C1 segment of cervical spinal cord (tissue), 14 donors: ENCODE data around the gene EXOSC10.

ENCODE experiments used
- DNase-seq, 14 donors: peaks; one replicate each; lab custom pipeline; 2025; lab: John Stamatoyannopoulos, UW

The EXOSC10 gene

DNA sequence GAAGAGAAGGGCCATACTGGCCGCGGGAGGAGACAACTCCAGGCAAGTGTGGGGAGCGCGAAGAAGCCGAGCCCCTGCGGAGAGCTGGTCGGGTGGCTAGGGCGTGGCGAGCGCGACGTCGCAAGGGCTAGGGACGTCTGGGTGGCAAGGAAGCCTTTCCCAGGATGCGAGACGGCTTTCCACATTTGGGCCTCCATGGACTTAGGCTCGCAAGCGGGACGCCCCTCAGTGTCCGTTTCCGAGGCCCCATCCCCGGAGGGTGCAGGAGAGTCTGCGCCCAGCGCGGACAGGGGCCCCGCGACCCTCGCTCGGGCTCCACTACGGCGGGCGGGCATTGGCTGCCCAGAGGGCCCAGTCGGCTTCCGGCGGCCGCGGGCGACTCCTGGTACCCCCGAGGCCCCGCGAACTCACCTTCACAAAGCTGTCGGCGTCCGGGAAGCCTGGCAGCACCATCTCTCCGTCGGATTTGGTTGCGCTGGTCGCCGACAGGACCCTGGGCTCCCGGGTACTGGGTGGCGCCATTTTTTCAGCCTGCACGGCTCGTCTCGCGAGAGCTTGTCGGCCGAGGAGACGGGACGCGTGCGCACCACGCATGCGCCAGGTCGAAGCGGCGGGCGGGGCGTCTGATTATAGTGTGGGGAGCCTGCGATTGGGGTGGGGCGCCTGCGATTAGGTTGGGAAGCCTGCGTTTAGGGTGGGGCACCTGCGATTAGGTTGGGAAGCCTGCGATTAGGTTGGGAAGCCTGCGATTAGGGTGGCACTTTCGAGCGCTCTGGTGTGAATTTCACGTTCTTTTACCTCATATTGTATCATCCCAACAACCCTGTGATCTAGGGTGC lies at the start of gene EXOSC10:
Gene EXOSC10, minus strand, starts transcription at position 560 of the 839 bp plus-strand sequence. Its CDS starts 38 bp downstream, at position 522.
- peak; percentile 43 to 90 (median 82) for DNase-seq

DNA sequence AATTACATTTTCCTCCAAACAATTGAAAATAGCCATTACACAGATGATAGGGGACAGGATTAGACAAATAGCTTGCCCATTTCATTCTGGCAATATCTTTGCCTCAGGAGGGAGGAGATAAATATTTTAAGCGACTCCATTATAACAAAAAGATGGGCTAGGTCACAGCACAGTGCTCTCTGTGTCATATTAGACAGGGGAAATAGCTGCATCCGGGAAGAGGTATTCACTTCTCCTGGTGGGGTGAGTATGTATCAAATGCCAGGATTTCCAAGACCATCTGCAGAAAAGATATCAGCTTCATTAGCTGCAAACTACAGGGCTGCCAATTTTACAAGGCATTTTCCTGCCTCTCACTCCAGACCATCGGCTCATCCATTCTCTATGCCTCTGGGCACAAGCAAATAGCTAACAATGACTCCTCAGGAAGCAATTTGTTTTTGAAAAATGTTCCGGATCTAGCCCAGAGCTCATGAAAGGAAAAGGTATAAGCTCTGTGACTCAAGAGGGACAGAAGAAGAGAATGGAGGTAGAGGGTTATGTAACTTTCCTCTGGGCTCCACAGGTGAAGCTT lies 47.6 kb upstream of the EXOSC10 start:
- peak in 1 of 14 donors; percentile 85 for DNase-seq

DNA sequence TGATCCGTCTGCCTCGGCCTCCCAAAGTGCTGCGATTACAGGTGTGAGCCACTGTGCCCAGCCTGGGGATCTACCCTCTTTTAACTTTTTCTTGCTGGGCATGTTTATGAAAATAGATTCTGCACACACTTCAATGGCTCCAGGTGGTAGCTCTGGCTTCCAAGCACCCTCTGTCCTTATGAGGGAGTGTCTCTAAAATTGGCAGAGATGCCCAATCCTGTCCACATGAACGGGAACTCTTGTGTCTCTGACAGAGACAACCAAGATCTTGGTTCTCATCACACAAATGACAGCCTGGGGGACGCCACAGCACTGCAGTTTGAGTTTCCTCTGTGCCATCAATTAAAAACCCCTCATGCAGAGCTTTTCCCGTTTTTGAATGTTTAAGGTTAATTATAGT lies 46.1 kb upstream of the EXOSC10 start:
- peak in 1 of 14 donors; percentile 79 for DNase-seq

DNA sequence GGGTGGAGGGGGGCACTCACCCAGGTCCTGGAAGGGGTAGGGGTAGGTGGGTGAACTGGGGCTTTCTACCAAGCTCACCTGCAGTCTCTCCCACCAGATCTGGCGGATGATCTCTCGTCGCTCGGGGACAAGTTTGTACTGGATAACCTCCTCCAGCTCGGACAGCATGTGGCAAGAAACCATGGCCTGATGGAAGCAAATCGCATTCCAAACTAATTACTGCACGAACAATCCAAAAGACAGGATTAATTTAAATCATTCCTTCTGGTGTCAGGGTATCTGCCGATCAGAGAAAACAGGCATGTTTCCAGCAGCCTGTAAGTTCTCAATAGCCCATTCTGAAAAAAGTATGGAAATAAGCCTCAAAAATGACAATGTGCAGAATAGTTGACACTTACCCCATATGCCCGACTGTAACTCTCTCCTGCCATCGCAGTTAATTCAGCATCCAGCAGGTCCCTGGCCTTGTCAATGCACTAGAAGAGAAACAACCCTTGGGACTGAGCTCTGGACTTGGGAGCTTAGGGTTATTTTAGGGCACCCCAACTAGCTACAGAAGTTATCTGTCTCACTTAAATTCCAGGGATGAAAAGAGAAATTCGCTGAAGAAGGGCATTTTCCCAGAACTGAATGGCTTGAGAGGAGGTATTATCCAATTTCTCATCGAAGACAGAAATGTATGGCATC lies 45.0 kb upstream of the EXOSC10 start:
- peak in 1 of 14 donors; percentile 42 for DNase-seq

DNA sequence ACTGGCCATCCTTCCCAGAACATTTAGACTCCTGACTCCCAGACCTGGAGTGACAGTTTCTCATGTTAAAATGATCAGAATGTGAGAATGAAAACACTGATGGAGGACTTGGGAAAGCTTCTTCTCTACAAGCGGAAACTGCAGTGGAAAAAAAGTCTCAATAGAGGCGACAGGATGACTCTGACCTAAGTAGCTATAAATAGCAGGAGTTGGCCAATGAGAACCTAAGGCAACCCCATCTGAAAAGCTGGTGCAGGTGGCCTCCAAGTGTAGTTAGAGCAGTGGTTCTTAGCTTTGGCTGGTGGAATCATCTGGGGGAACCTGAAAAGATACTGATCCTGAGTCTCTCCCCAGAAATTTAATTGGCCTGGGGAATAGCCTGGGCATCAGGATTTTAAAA lies 44.2 kb upstream of the EXOSC10 start:
- peak in 1 of 14 donors; percentile 59 for DNase-seq

DNA sequence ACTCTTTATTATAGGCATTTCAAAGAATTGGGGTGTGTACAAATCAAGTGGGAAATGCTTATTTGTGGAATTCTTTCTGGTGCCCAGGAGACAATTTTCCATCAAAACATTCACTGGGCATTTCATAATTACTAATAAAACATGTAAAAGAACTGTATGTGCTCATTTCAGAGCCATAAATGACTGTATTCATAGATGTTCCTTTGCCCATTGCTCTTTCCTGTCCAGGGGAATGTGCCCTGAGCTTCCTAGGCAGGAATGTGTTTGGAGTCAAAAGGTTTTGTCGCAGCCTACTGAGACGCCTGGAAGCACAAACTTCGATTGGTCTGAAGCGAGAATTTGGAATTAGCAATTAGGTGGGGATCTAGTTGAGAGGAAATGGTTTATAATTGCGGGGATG lies 43.7 kb upstream of the EXOSC10 start:
- no peak for DNase-seq

DNA sequence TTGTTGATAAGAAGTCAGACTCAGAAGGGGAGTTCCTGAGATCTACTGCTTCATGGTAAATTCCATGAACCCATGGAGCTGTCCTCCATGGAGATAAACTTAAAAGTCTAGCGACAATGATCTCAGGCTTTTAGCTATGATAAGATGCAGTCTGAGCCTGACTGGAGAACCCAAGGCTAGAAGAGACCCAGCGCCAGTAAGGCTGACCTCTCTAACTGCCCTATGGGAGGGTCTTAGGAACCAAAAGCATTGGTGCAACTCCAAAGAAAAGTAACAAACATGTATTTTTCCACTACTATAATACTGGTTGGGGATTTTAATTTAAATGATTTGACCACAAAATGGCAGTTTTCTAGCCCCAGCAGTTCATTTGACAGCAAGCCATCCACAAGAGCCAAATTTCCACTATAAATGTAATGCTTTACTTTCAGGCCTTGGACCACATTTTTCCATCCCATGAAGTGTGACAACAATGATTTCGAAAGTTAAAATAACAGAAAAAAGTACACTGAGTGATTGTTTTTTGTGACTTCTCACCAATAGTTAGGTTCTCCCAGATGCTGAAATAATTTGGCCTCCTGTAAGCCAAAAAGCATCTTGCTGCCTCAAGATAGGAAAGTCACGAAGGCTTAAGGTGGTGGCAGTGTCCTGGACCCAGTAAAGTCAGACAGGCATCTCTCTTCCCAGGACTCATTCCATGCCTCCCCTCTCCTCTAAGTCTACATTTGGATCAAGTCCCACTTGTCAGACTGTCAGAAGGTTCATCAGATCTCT lies 43.1 kb upstream of the EXOSC10 start:
- DNase-seq, result no peak

DNA sequence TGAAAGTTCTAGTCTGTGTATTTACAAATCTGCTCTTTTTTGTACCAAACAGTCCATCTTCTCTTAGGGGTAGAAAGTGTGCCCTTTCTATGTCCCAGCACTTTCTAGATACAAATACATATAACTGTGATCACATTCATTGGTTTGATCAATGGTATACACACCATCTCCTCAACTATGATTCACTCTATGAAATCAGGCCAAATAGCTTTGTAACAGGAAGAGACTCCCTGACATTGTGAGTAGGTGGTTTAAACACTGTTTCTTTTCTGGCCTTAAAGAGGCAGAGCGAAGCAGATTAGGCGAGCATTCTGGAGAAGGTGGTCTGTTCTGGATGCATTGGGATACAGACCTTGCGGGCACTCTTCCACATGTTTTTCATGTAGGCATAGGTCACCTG lies 39.3 kb upstream of the EXOSC10 start:
- no peak for DNase-seq

DNA sequence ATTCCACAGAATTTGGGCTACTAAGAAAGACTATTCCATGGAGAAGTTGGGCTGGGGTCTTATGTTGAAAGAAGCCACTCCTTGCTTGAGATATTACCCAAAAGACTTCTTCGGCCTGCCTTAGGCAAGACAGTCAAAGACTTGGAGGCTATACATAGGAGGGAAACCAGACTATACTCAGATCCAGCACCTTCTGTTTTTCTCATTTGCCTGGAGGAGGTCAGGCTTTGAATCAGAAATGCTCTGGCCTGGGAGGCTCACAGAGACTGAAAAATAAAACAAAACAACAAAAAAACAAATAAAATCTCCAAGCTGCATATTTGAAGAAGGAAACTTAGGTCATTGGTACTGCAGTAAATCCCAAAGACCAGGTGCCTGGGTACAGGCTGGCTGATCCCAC lies 38.4 kb upstream of the EXOSC10 start:
- DNase-seq, result no peak

DNA sequence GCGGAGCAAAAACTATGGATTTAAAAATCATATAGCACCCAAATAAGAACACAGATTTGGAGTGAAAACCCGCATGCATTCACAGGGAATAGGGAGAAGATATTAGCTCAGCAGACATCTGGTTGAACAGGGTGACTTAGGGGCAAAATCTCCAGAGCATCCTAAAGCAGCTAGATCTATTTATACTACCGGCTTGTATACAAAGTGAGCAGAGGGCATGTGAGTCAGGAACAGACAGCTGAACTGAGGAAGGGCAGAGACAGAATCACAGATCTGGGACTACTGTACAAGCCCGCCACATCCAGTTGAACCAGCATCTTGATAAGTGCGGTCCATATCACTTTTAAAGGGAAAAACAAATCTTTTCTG lies 35.2 kb upstream of the EXOSC10 start:
- no peak for DNase-seq

DNA sequence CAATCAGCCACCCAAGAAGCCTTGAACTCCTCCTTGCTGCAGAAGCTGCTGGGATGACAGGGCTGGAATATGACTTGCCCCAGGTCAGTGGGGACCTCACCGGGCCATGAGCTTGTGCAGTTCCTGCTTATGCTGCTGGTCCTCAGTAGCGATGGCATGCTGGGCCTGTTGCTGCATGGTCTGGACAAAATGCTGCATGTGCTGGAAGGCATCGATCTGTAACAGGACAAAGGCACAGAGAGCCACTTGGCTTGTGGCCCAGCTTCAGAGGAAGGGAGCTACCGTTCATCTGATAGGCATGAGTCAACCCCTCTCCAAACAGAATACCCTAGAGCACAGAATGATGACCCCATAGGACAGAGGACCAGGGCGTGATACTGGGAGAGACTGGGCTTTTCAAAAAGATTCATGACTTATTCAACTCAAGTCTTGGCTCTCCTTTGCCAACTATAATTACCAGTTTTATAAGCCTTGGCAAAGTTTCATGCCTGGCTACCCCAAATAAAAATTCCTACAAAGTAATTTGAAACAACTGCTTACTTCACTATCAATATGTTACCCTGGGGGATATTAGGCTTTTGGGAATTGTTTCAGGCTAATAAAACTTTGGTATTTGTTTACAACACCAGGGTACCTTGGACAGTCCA lies 34.7 kb upstream of the EXOSC10 start:
- DNase-seq, result peak in 1 of 14 donors; percentile 11

DNA sequence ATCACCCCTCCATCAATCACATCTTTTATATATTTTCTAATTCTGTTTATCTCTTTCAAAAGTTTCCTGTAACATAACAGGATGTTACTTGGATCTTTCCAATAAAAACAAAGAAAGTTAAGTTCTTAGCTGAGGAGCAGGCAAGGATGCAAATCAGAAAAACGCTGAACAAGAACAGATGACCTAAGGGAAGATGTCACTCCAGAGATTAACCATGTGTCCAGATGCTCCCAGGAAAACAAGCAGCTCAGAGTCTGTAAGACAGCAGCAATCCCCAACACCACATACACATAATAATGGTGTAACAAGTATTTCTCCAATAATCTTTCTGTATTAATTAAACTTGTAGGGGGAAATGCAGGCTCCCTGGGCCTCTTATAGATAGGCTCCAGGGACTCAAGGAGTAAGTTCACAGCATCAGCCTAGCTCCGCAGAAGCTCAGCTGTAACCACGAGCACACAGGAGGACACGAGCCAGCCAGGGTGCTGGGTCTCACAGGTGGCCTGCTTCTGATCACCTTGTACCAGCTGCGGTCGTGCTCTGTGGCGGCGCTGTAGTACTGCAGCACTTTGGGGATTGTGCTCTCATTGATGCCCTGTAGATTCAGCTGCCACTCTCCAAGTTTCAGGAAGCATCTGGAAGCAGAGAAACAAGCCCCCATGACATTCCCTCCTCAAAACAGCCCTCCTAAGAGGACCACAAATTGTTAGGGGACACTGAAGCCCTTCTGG lies 33.1 kb upstream of the EXOSC10 start:
- peak in 1 of 14 donors; percentile 5 for DNase-seq

DNA sequence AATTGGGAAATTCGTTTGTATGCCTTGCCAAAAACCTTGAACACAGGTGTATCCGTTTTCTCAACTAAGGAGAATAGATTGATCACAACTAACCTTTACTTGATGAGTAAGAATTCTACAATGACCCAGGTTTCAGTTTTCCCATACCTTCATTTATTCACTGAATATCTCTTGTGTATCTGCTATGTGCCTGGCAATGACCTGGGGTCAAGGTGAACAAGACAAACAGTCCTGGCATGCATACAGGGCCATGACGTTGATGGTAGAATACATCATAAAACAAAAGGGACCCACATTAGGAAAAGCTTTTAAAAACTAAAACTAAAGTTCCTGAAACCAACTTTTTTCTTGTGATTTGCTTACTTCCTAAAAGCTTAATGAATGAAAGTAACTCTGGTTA lies 32.1 kb upstream of the EXOSC10 start:
- DNase-seq, result no peak

DNA sequence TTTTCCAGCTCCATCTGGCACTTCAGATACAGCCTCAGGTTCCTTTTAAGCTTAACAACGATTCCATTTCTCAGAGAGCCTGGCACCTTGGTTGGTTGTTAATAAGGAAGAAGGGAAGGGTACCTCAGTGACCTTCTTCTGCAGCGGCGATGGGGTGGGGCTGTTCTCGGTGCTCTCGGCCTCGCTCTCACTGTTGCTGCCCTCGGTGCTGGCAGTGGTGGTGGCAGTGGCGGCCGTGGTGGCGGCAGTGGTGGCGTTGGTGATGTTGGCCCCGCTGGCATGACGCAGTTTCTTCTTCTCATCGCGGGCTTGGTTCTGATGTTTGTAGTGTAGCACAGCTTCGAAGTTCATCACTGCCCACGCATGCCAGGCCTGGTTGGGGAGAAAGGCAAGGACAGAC lies 30.7 kb upstream of the EXOSC10 start:
- no peak for DNase-seq

DNA sequence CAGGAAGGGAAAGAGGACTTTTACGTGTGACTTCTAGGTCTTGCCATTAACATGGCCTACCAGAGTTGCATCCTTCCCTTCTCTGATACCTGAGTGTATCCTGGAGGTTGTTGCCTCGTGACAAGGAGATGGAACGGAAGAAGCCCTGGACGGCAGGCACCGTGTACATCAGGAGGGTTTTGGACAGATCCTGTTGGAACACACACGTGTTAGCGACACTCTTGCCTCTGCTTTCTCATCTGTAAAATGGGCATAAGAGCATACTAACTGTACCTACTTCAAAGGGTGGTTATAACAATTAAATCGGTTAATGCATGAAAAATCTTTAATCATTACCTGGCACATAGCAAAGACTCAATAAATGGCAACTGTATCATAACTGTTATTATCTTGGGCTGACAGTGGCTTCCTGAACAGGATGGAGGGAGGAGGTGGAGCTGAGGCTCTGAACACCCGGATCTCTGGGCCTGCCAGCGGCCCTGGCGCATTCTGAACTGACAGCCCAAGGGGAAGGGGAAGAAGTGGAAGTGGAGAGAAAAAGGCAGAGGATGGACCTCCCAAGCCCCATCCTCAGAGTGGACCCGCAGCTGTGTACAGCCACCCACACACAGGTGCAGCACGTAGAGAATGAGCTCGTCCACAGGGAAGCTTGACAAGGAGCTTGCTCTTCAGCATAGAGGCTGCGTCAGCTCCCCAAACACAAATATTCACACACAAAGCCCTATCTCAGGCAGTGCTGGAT lies 30.2 kb upstream of the EXOSC10 start:
- no peak for DNase-seq

DNA sequence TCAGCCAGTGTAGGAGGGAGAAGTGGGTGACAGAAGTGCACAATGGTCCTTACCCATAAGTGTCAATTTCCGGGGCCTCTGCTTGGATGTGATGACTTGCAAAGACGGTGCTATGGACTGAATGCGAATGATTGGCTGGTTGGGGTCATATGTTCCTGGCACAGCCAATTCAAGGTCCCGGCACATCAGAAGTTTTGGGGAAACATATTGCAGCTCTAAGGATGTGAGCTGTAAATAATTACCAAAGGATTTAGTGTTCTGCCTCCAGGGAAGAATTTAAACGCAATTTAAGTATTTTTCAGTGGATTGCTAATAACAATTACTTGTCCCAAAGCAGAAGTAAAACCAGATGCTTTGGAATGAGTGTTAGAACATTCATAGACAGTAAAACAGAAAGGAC lies 26.9 kb upstream of the EXOSC10 start:
- DNase-seq, result no peak

DNA sequence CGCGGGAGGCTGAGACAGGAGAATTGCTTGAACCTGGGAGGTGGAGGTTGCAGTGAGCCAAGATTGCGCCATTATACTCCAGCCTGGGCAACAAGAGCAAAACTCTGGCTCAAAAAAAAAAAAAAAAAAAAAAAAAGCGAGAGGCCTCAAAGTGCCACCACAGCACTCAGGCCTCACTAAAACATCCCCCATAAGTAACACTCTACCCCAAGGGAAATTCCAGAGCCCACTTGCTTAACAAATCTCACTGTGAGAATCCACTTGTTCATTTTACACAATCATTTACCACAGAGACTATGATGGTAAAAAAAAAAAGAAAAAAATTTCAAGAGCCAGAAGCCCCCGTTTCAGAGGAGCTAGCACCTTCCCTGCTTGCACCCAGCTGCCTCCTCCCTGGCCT lies 26.3 kb upstream of the EXOSC10 start:
- no peak for DNase-seq

DNA sequence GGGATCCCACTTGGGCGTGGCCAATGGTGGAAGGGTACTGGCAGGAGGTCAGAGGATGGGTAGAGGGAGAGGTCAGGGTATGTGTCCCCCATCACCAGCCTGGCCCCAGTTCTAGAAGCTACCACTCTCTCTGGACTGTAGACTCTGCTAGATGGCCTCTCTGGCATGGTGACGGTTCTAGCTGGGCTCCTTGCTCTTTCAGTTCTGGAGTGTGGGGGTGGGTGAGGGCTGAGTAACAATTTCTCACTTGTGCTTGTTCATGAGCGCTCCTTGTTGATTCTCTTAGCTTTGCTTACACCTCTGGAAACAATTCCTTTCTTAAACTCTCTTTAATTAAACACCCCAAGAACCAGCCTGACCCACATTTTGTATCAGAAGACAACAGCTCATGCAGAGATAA lies 25.3 kb upstream of the EXOSC10 start:
- no peak for DNase-seq

DNA sequence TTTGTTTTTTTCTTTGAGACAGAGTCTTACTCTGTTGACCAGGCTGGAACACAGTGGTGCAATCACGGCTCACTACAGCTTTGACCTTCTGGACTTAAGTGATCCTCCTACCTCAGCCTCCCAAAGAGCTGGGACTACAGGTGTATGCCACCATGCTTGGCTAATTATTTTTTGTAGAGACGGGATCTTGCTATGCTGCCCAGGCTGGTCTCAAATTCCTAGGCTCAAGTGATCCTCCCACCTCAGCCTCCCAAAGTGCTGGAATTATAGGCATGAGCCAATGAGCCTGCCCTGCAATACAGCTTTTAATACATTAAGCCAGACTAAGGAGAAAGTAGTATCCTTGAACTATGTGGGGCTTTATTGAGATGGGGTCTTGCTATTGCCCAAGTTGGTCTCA lies 16.6 kb upstream of the EXOSC10 start:
- DNase-seq, result no peak

DNA sequence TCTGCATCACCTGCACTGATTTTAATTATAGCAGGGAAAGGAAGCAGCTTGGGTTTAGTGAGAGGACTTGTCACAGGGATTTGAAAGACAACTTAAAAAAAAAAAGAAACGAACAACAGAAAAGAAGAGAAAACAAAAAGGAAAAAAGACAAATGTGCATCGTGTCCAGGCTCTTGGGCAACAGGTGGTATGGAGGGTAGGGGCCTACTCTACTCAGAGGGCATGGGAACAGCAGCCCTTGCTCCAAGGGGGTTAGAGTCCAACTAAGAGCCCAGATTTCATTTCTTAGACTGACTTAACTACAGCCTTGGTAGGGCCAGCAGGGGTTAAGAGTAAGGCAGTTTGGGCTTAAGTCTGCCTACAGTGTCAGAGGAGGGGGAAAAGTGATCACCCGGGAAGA lies 15.3 kb upstream of the EXOSC10 start:
- no peak for DNase-seq
